Stimulated activated CD8-positive, alpha-beta memory T cell treated with anti-CD3 and anti-CD28 coated beads, Interleukin-15, amount 100 ng/mL, for 4 hours (primary cell): ENCODE results near the gene PDZD2.

Experiments used
- DNase-seq, 2 donors: peaks; one replicate each; pipeline ENCODE4 v3.0.0-alpha.2; 2020; ENCODE audit warnings: low read depth in 2 of 2

The PDZD2 gene

GRCh38 chr5:31976169-31976568, 337.2 kb downstream of the PDZD2 start:
- no peak for DNase-seq

- DNase-seq, result no peak
These were observed 342.5 kb downstream of the PDZD2 start for GRCh38 chr5:31981361-31981945.

GRCh38 chr5:31982027-31982426, 343.1 kb downstream of the PDZD2 start:
- DNase-seq, result no peak

GRCh38 chr5:31982621-31983020, 343.7 kb downstream of the PDZD2 start:
- DNase-seq, result no peak

- DNase-seq, result no peak
These were observed 344.9 kb downstream of the PDZD2 start for GRCh38 chr5:31983851-31984250.

GRCh38 chr5:31984691-31985090, 345.8 kb downstream of the PDZD2 start:
- DNase-seq, result no peak

GRCh38 chr5:31986101-31986500, 347.2 kb downstream of the PDZD2 start:
- no peak for DNase-seq

- no peak for DNase-seq
These were observed 349.2 kb downstream of the PDZD2 start for GRCh38 chr5:31987985-31988710.

- DNase-seq, result no peak
These were observed 351.2 kb downstream of the PDZD2 start for GRCh38 chr5:31990081-31990650.

GRCh38 chr5:31990701-31991110, 351.8 kb downstream of the PDZD2 start:
- DNase-seq, result no peak

GRCh38 chr5:31992377-31992776, 353.4 kb downstream of the PDZD2 start:
- no peak for DNase-seq

- DNase-seq, result no peak
These were observed 354.4 kb downstream of the PDZD2 start for GRCh38 chr5:31993165-31993961.

- DNase-seq, result no peak
These were observed 356.1 kb downstream of the PDZD2 start for GRCh38 chr5:31995006-31995405.

GRCh38 chr5:31995714-31996113, 356.8 kb downstream of the PDZD2 start:
- DNase-seq, result no peak

- no peak for DNase-seq
These were observed 358.0 kb downstream of the PDZD2 start for GRCh38 chr5:31996909-31997308.

- DNase-seq, result no peak
These were observed 360.5 kb downstream of the PDZD2 start for GRCh38 chr5:31999470-31999869.

- no peak for DNase-seq
These were observed 361.8 kb downstream of the PDZD2 start for GRCh38 chr5:32000731-32001130.

GRCh38 chr5:32001284-32001683, 362.4 kb downstream of the PDZD2 start:
- DNase-seq, result no peak

GRCh38 chr5:32001707-32002106, 362.8 kb downstream of the PDZD2 start:
- no peak for DNase-seq

GRCh38 chr5:32002755-32003154, 363.8 kb downstream of the PDZD2 start:
- DNase-seq, result no peak

- DNase-seq, result no peak
These were observed 365.1 kb downstream of the PDZD2 start for GRCh38 chr5:32003981-32004380.

- DNase-seq, result no peak
These were observed 365.5 kb downstream of the PDZD2 start for GRCh38 chr5:32004404-32004803.

- no peak for DNase-seq
These were observed 369.8 kb downstream of the PDZD2 start for GRCh38 chr5:32008746-32009145.
